HG02642 (cell line): ENCODE data around the gene TTC12.
A peak's percentile ranks its signal among the peaks of the same experiment; 100 is the strongest.

Experiments
- ATAC-seq: cut with Tn5 transposase; IDR thresholded peaks from one replicate; pipeline ENCODE4 v1.9.1; 2021; ENCODE audit warnings: mild to moderate bottlenecking; ENCODE audit not compliant: unreplicated experiment, poor library complexity

TTC12 gene

DNA sequence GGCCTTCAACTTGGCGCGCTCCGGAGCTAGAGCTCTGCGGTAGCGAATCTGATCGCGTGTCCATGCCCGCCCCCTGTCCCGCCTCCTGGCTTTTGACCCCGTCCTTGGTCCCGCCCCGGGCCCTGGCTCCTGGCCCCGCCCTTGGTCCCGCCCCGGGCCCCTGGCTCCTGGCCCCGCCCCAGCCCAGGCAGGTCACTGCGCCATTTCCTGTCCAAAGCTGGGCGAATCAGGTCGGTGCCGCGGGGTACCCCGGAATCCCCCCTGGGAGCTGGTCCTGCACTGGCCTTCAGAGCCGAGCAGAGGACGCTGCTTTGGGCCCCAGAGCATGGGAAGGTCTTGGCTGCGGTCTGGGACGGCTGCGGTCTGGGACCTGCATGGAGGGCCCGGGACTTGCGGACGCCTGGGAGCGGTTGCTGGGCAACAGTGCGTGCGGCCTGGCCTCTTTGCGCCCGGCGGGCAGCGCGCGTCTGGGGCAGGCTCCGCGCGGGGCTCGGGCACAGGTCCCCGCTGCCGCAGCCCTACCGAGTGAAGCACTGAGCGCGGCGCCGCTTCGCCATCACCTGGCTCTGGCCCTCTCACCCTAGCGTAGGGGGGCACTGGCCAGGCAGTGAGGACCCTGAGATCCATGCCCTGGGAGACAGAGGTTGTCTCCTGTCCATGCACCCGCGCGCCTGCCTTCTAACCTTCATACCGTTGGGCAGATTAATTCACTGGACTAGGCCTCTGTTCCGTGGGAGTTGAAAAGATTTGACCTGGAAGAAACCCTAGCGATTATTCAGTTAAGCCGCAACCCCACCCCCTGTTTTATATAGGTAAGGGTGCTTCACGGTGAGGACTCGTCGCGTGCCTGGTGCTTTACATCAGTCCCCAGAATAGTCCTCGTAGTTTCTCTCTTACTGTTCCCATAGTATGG, at the start of gene TTC12:
TSS of gene TTC12 (plus strand) at position 195 of the 913 bp plus-strand sequence. CDS start 1,675 bp downstream, outside the sequence.
- peak; percentile 99 for ATAC-seq

GRCh38 chr11:113265362-113265761, 49.0 kb upstream of the TTC12 start:
- no peak for ATAC-seq

GRCh38 chr11:113267493-113267892, 46.9 kb upstream of the TTC12 start:
- no peak for ATAC-seq

DNA sequence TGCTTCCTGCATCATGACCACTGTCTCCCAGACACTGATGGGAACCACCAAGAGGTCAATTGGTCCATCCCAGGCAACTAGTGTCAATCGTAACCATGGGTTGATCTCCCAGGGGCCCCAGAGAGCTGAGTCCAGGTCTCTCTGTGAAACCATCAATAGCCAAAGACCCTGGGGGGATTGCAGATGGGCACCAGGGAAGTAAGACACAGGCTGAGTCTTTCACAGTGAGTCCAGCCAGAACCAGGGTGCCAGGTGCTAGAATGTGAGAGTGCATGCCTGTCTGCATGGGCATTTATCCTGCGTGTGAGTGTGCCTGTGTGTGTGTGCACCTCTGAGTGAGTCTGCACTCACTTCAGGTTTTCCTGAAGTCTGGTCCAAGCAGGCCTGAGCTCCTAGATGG, 45.3 kb upstream of the TTC12 start:
- ATAC-seq: no peak

DNA sequence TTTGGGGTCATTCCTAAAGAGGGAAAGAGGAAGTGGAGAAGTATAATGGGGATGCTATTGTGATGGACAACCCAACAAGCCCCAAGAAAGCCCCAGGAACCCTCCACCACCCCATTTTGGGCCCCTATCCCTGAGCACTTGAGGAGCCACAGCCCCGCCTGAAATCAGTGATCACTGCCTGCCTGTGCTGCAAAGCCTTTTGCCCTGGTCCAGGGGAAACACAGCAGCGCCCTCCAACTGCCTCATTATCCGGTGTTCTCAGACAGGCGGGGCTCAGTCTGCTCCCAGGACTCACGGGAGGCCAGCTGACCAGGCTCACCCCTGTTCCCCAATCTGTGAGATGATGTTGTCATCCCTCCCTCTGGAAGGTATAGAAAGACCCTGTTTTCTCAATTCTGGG, 44.7 kb upstream of the TTC12 start:
- ATAC-seq: no peak

GRCh38 chr11:113270080-113270479, 44.3 kb upstream of the TTC12 start:
- ATAC-seq: no peak

DNA sequence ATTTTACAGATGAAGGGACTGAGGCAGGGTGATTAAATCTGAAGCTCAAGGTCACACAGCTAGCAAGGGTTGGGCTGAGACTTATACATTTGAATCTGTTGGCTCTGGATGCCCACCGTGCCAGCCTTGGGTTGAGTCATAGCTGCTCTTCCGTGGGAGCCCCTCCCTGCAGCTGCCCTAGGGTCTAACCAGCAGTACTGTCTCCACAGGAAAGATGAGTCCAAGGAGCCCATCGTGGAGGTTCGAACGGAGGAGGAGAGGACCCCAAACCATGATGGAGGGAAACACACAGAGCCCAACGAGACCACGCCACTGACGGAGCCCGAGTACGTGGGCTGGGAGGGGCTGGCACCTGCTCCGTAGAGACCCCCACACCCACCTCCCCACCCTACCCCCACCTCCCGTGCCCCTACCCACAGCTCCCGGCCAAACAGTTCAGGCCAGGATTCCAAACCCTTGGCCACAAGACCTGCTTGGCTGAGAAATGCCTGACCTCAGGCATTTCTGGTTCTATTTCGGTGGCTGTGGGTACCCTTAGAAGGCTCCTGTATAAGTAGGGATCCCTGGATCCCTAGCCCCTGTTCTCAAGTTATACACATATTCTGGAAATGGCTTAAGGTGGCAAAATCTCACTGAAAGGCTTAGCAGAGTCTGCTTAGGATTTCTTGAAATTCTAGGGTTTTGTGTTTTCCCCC, 42.7 kb upstream of the TTC12 start:
- ATAC-seq: no peak

DNA sequence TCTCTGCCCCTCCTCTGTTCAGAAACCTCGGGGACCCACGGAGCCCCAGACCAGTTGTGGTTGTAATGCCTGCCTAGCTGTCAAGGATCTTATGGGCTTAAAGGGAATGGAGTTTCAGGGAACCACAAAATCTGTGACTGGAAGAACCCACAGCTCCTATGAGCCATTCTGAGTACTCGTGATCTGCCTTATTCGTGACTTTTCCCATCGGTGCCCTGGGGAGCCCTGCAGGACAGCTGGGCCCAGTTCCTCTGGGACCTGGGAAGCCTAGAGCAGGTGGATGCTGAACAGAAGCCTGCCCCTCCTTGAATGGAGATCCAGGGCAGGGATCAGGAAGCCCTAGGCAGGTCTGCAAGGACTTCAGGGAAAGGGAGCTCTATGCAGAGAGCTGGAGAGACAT, 42.1 kb upstream of the TTC12 start:
- ATAC-seq: no peak

DNA sequence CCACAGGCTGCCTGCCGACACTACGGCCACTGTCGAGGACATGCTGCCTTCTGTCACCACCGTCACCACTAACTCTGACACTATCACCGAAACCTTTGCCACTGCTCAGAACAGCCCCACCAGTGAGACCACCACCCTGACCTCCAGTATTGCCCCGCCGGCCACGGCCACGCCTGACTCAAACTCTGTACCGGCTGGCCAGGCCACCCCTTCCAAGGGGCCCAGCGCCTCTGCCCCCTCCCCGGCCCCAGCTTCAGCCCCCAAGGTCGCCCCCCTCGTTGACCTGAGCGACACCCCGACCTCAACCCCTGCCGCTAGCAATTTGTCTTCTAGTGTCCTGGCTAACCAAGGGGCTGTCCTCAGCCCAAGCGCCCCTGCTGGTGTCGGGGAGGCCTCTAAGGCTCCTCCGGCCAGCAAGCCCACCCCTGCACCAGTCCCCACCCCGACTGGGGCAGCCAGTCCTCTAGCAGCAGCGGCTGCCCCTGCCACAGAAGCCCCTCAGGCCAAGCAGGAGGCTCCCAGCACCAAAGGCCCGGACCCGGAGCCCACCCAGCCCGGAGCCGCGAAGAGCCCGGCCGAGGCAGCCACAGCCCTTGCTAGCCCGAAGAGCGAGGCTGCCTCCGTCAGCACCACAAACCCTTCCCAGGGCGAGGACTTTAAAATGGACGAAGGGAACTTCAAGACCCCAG, 41.3 kb upstream of the TTC12 start:
- ATAC-seq: no peak

DNA sequence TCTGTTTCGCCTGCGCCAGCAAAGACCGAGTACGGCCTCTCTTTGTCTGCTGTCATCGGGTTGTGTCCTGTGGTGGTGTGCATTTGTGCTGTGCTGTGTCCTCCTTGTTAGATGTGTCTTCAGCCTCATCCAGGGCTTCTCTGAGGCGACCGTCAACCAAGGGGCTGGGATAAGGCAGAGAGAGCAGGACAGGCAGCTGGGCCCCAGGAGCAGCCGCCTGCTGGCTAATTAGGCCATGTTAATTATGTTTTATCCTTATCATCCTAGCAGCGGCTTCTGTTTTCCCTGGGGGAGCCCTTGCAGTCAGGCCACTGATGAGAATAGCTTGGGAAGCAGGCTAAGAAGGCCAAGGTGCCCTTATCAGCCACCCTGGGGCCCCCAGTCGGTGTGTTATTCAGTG, 40.7 kb upstream of the TTC12 start:
- no peak for ATAC-seq

- ATAC-seq: no peak
Observed at GRCh38 chr11:113274713-113275582, 39.4 kb upstream of the TTC12 start.

DNA sequence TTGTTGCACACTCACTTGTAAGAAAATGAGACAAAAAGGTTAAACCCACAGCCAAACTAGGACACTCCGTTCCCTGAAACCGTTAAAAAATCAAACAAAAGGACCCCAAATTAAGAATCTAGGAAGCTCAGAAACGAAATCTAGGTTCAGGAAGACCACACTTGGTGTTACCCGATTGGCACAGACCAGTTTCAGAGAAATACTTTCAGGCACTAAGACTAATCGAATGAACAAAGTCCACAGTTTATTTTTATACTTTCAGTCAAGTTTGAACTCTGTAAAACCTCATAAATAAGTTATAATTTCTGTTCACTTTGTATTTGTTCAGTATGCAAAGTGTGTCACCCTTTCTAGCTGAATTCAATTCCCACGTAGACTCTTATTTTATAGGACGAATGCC, 38.8 kb upstream of the TTC12 start:
- no peak for ATAC-seq

GRCh38 chr11:113276466-113276865, 37.9 kb upstream of the TTC12 start:
- no peak for ATAC-seq

GRCh38 chr11:113277907-113278306, 36.5 kb upstream of the TTC12 start:
- no peak for ATAC-seq

- no peak for ATAC-seq
Observed at GRCh38 chr11:113278481-113278880, 35.9 kb upstream of the TTC12 start.

- no peak for ATAC-seq
Observed at GRCh38 chr11:113278925-113279324, 35.5 kb upstream of the TTC12 start.

- no peak for ATAC-seq
Observed at GRCh38 chr11:113279591-113279990, 34.8 kb upstream of the TTC12 start.

GRCh38 chr11:113281052-113281725, 33.2 kb upstream of the TTC12 start:
- ATAC-seq: no peak

- no peak for ATAC-seq
Observed at GRCh38 chr11:113282898-113283437, 31.4 kb upstream of the TTC12 start.
